Retina (tissue), 1 donor: ENCODE data around the gene ZNF407.

ENCODE experiments used
- DNase-seq: peaks from one replicate; pipeline ENCODE4 v3.0.0-alpha.2; 2016

ZNF407 gene

DNA sequence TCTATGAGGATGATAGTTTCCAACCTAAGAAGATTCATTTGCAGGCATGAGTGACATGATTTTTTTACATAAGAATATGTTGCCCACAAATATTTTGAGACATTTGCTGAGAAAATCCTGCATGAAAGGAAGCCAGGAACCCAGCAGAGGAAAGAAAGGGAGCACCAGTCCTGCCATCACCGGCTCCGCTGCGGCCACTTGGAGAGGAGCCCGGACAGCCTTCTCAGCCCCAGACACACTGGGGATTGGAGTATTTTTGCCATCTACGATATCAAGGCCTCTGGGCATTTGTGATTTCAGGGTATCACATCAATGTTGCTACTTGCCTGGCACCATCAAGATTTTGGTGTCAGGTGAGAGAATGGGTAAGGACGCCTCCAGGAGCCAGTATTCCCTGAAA lies 383.0 kb downstream of the ZNF407 start:
- DNase-seq: no peak

GRCh38 chr18:74981476-74981875 lies 383.8 kb downstream of the ZNF407 start:
- no peak for DNase-seq

DNA sequence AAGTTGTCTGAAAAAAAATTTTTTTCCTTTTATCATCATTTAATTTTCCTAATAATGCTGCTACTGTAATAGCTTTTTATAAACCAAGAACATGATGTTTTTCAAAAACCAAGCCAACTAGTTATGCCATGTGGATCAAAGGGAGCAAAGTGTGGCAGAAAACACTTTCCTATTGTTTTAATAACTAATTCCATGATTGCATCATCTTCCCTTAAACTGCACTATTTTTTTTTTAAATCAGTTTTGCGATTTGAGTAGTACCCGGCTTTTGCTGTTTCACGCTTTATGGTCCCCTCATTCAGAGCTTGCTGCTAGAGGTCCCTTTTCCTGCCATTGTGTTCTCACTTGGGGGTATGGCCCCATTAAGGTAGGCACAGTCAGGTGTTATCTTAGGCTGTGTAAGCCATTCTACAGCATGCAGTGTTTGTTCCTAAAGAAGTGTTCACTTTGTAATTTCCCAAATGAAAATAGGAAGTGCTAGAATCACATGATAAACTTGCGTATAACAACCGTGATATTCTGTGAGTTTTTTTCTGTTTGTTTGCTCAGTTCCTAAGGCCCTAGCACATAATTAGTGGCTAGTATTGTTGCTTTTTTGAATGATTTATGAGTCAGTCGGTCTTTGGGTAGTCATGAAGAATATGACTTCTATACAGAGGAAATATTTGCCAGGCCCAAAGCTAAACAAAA lies 385.4 kb downstream of the ZNF407 start:
- no peak for DNase-seq

DNA sequence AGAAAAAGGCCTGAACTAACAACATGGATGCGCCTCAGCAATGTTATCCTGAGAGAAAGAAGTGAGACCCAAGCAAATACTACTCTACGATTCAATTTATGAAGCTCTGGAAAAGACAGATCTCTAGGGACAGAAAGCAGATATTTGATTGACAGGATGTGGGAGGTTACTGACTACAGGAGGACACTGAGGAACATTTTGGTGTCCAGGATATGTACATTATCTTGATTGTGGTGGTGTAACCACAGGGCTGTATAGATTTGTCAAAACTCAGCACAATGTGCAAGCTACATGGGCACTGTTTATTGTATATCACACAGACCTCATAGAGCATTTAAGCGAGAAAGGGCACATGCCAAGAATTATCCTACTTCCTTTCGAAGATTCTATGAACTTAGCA lies 391.5 kb downstream of the ZNF407 start:
- no peak for DNase-seq

DNA sequence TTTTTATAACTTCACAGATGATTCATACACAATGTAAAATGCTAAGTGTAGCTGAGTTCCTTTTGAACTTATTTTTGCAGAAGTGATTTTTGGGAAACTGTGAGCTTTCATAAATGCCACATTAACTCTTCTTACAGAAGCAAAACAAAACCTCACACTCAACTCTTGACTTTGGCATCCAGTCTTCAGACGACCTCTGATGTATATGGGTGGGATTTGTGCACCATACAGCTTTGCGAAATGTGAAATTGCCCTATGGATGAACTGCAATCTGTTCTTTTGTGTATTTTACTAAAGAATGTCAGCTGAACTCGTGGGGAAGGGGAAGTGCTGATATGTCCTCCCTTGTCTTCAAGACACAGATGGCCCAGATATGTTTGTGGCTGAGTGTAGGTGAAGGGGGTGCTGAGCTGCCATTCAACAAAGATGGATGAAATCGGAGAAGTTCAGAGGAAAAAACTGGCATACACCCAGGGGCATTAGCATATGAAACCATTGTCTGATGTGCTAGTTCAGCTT lies 393.0 kb downstream of the ZNF407 start:
- no peak for DNase-seq

- no peak for DNase-seq
Observed at GRCh38 chr18:74994502-74995418, 397.1 kb downstream of the ZNF407 start.

DNA sequence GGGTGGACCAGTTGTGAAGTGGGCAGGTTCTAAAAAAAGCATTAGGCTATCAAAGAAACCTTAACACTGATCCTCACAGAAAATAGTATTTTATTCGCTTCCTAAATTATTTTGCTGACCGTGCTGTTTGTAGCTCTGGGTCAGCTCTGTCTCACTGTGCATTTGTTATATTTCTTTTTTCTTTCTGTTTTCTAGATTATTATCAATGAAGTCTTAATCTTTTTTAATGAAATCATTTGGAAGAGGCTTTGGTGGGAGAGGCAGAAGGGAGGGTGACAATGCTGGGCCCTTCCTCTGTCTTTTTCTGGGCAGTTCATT lies 397.7 kb downstream of the ZNF407 start:
- no peak for DNase-seq

DNA sequence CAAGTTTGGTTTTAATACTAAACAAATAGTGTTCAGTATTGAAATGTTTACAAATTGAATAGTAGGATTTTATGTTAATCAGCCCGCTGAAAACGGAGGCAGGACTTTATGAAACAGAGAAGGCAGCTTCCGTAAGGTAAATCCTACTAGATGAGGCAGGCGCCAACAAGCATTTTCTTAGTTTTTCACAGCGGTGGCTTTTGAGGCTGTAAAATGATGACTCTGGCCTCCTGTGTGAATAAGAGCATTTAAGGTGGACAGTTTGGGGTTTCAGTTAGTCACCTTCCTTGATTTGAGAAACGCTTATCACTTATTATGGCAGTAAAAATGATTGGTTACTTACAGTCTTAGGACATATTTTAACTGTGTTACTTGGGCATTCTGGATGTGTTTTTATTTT lies 398.4 kb downstream of the ZNF407 start:
- DNase-seq: no peak

GRCh38 chr18:74996996-74997395 lies 399.3 kb downstream of the ZNF407 start:
- DNase-seq: no peak

DNA sequence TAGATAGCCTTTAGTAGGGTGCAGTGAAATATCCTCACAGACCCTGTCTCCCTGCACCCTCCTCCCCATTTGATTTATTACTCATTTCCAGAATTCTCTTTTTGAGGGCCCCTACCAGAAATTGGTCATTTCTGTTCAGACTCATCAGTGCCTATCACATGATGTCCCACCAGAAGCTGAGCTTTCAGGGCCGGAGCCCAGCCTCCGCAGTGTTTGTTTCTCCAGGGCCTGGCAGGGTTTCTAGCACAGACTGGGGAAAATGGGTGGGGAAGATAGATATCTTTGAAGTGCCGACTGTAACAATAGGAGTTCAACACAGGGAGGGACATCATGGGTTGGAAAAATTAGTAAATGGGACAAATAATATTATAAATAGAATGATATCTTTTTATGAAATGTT lies 403.2 kb downstream of the ZNF407 start:
- no peak for DNase-seq

GRCh38 chr18:75003039-75003438 lies 405.4 kb downstream of the ZNF407 start:
- no peak for DNase-seq

- DNase-seq: no peak
Observed at GRCh38 chr18:75003764-75004690, 406.4 kb downstream of the ZNF407 start.

GRCh38 chr18:75005626-75006025 lies 408.0 kb downstream of the ZNF407 start:
- no peak for DNase-seq

- DNase-seq: no peak
Observed at GRCh38 chr18:75008186-75008585, 410.5 kb downstream of the ZNF407 start.

DNA sequence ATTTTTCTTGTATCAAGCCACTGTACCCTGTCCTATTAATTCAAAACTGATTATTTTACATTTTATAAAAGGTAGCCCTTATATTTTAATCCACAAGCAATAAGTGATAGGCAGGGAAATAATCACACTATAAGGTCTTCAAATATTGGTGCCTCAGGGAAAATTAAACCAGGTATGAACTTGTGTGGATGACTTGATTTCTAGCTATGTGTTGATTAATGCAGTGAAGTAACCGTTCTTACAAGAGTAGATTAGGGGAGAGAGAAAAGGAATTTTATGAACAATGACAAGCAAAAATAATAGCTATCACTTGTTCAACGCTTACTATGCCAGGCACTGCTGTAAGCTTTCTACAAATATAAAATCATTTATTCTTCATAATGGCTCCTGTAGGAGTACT lies 411.6 kb downstream of the ZNF407 start:
- no peak for DNase-seq

DNA sequence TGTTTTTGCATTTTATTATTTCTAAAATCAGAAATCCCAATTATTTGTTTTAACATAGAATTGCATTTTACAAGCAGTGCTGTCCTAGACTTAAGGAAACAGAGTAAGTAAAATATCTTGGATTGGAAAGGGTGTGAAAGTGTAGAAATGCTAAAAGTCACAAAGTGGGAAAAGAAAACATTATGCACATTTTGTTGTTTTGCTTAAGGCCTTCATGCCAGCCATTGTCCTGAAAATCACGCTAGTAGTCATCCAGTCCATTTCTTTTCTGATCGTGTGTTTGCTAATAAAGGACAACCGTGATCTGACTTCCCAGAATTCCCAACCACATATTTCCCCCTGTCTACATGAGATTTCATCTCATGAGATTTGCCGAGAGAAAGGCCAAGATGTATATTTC lies 412.2 kb downstream of the ZNF407 start:
- DNase-seq: no peak

DNA sequence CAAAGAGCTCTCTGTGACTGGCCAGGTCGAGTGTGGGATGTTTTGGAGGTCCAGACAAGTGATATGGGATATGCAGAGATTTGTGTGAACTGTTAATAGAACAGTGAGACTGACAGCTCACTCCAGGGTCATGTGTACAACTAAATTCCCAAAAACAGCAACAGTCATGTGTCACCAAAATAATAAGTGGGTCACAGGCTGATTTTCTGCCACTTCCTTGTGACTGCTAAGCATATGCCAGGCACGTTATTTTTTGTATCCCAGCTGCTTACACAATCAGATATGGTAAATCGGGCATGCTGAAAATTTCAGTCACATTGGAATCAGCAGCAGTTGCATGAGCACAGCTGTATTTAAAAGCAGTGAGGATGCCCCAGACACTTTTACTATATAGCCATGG lies 412.6 kb downstream of the ZNF407 start:
- DNase-seq: no peak

DNA sequence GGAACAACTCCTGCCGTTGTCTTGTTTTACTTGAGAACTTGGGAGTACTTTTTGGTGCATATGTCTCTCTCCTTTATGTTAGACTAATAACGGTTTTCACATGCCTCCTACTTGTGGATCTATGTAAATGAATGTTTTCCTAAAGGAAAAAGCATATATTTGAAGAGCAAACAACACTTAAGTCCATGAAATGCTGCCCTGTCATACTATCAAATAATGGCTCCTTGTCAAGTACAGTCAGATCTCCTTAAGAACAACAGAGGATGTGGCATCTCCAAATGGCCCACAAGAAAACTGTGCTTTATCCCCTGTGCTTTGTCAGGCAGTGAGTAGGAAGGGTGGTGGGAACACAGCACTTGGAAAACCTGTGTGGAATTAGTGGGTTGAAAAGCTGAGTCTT lies 413.0 kb downstream of the ZNF407 start:
- no peak for DNase-seq

GRCh38 chr18:75016025-75016717 lies 418.5 kb downstream of the ZNF407 start:
- DNase-seq: no peak

- no peak for DNase-seq
Observed at GRCh38 chr18:75023473-75023872, 425.8 kb downstream of the ZNF407 start.

GRCh38 chr18:75024871-75025270 lies 427.2 kb downstream of the ZNF407 start:
- no peak for DNase-seq

DNA sequence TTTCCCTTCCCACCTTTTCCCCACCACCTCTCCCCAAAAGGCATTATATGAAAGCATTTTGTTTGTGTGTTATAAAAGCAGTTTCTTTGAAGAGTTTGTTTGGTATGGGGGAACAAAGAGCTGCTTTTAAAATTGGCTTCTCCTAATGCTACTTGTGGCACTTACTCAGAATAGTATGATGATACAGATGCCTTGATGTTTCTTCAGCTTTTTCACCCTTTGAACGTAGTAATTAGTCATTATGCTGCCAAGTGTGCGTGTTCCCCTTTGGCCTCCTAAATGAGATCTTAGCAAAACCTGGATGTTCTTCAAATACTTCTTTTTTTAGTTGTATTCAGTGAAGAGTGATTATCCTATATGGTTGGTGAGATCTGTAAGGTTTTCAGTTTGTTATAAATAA lies 427.9 kb downstream of the ZNF407 start:
- DNase-seq: no peak

GRCh38 chr18:75029481-75029880 lies 431.8 kb downstream of the ZNF407 start:
- no peak for DNase-seq
